ENCODE measurements around the gene PRPSAP1. TPM values are rescaled to one million over a fixed set of nuclear protein-coding genes. Genes with fewer than 3 reads are reported as not detected.
A peak's percentile ranks its signal among the peaks of the same experiment; 100 is the strongest.

PRPSAP1 gene
- total RNA-seq, 2 experiments from 2014 or later, result 63.9 to 64.7 TPM

DNA sequence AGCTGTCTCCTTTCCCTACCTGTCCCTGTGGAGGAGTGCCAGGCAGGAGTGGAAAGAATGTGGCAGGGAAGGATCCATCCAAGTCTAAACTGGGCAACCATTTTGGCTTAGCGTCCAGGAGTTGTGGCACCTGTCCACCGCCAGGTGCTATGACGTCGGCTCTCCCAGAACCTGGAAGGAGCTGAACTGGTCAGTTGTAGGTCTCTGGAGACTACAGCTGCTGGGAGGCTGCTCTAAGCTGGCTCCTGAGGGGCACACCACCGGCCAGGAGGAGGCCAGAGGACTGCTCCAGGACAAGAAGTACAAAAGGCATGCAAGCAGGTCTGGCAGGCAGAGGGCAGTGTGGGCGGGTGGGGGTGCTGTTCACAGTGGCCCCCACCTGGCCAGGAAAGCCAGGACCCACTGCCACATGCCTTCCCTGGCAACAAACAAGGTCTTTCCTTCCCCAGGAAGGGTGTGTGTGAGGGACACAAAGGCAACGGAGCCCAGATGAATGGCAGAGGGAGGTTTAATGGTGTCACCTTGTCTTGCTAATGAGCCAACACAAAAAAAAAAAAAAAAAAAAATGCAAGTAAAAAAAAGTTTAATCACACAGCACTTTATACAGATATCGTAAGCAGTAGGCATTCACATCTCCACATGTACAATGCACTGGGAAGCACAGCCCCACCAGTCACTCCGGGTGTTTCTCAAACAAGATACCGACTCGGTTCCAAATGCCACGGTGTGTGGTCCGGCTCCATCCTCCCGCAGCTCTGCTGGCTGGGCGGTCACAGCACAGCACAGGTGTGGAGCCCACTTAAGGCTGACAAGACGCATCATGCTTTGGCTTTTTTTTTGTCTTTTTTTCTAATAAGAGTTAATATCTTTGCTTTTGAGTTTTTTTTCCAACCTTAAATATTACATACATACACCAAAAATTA lies 35.5 kb upstream of the PRPSAP1 start:
- CTCF ChIA-PET, result interaction anchor here (1.0 to 11.1 kb wide), 5 partner anchors 7 to 87 kb away, joined by 3 to 158 read pairs (median 6); no protein-coding TSS in a partner anchor
- H3K36me3 Mint-ChIP-seq, result peaks cover 2% of the 10 kb centered on the region
- H3K27me3 Mint-ChIP-seq, result no peaks in the 10 kb centered on the region

GRCh38 chr17:76386966-76387765 lies 33.5 kb upstream of the PRPSAP1 start:
- H3K4me1 Mint-ChIP-seq, result peaks cover 17% of the 10 kb centered on the region
- no peaks in the 10 kb centered on the region for H3K27me3 Mint-ChIP-seq
- DNase-seq (no peak), ATAC-seq (no peak)
- H3K27ac Mint-ChIP-seq, result no peak overlapping the region
- CTCF ChIA-PET, result interaction anchor here (0.7 to 11.1 kb wide), 8 partner anchors 9 to 107 kb away, joined by 3 to 158 read pairs (median 36); partner anchors contain the start of gene PRPSAP1
- H3K4me3 Mint-ChIP-seq, result no peak overlapping the region
- peaks cover 2% of the 10 kb centered on the region for H3K36me3 Mint-ChIP-seq
- no peaks in the 10 kb centered on the region for H3K9me3 Mint-ChIP-seq (ENCODE audit: low read depth)

More for the DNA sequence above, 35.5 kb upstream of the PRPSAP1 start:
- H3K9me3 Mint-ChIP-seq (ENCODE audit: low read depth), result no peaks in the 10 kb centered on the region
- no peak overlapping the region for H3K4me3 Mint-ChIP-seq
- peaks cover 11% of the 10 kb centered on the region for H3K4me1 Mint-ChIP-seq
- no peak for ATAC-seq
- no peak overlapping the region for H3K27ac Mint-ChIP-seq
- DNase-seq, result no peak

GRCh38 chr17:76385892-76386786 lies 32.4 kb upstream of the PRPSAP1 start:
- Mint-ChIP-seq H3K9me3 (ENCODE audit: low read depth) (no peaks in the 10 kb centered on the region), H3K4me1 (peaks cover 17% of the 10 kb centered on the region), H3K36me3 (peaks cover 2% of the 10 kb centered on the region), H3K4me3 (peak overlapping the region; percentile 57), H3K27me3 (no peaks in the 10 kb centered on the region), H3K27ac (no peak overlapping the region)
- DNase-seq (peak; percentile 91), ATAC-seq (peak; percentile 31)
- CTCF ChIA-PET, result interaction anchor here (0.8 to 11.1 kb wide), 28 partner anchors 10 to 382 kb away, joined by 3 to 158 read pairs (median 6); partner anchors contain the start of genes EXOC7, PRPSAP1, QRICH2 and RHBDF2

- Mint-ChIP-seq H3K36me3 (peaks cover 2% of the 10 kb centered on the region), H3K9me3 (ENCODE audit: low read depth) (no peaks in the 10 kb centered on the region), H3K27me3 (no peaks in the 10 kb centered on the region), H3K4me1 (peaks cover 17% of the 10 kb centered on the region), H3K27ac (no peak overlapping the region), H3K4me3 (peak overlapping the region; percentile 57)
- no peak for ATAC-seq
- CTCF ChIA-PET, result interaction anchor here (0.7 to 11.1 kb wide), 38 partner anchors 9 to 384 kb away, joined by 3 to 158 read pairs (median 4); partner anchors contain the start of genes EXOC7, PRPSAP1, QRICH2 and RHBDF2
- peak; percentile 50 for DNase-seq
These were observed 31.5 kb upstream of the PRPSAP1 start for GRCh38 chr17:76384987-76385891.

- H3K4me3 Mint-ChIP-seq, result peak within 1 kb of the TSS; percentile 81
- ATAC-seq (peak; percentile 74), DNase-seq (peak; percentile 79)
- H3K9me3 Mint-ChIP-seq (ENCODE audit: low read depth), result no peaks in the 10 kb centered on the region
- peaks cover 2% of the 10 kb centered on the region for H3K36me3 Mint-ChIP-seq
- CTCF ChIA-PET, result interaction anchor here (0.6 to 11.1 kb wide), 30 partner anchors 8 to 529 kb away, joined by 3 to 158 read pairs (median 4); partner anchors contain the start of genes EXOC7, PRPSAP1, UBALD2 and WBP2
- peaks cover 17% of the 10 kb centered on the region for H3K4me1 Mint-ChIP-seq
- H3K27ac Mint-ChIP-seq, result peak within 1 kb of the TSS; percentile 89
- H3K27me3 Mint-ChIP-seq, result no peaks in the 10 kb centered on the region
These were observed 30.7 kb upstream of the PRPSAP1 start, which contains the start of gene SPHK1 for GRCh38 chr17:76384222-76384986. Gene SPHK1 (plus strand): TSS chr17:76384609. CDS start chr17:76385645, 1,036 bp downstream.

DNA sequence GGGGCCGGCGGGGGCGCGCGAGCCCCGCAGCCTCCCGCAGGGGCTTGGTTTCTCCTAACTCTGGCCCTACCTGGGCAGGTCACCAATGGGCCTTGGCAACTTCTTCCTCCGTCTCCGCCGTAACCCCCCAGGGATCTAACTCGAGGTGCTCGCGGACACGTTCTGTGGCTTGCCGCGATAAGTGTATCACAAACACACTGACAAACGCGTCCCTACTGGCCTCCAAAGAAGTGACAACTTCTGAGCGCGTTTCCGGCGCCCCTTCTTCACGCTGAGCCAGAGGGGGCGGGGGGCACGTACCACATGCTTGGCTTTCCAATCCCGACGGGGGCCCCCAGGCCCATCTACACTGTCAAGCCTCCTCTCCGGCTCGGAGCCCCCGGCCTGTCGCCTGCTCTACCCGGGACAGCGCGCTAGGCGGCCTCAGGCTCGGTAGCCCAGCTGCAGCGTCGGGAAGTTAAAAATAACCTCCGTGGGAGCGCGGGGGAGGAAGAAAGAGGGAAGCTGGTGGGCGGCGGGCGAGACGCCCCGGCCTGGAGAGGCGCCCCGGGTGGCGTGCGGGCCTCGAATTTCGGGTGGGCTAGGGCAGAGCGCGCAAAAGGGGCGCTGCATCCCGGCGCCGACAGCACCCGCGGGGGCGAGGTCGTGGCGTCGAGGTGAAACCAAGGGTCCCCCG lies 30.0 kb upstream of the PRPSAP1 start:
- CTCF ChIA-PET, result interaction anchor here (0.6 to 11.1 kb wide), 14 partner anchors 13 to 528 kb away, joined by 3 to 158 read pairs (median 10); partner anchors contain the start of genes PRPSAP1 and WBP2
- ATAC-seq (peak; percentile 43), DNase-seq (peak; percentile 81)
- peak overlapping the region; percentile 89 for H3K27ac Mint-ChIP-seq
- peak overlapping the region; percentile 81 for H3K4me3 Mint-ChIP-seq
- peaks cover 2% of the 10 kb centered on the region for H3K36me3 Mint-ChIP-seq
- H3K4me1 Mint-ChIP-seq, result peaks cover 18% of the 10 kb centered on the region
- H3K27me3 Mint-ChIP-seq, result no peaks in the 10 kb centered on the region
- no peaks in the 10 kb centered on the region for H3K9me3 Mint-ChIP-seq (ENCODE audit: low read depth)

- Mint-ChIP-seq H3K36me3 (peaks cover under 1% of the 10 kb centered on the region), H3K9me3 (ENCODE audit: low read depth) (no peaks in the 10 kb centered on the region), H3K27me3 (no peaks in the 10 kb centered on the region), H3K4me1 (peaks cover 20% of the 10 kb centered on the region), H3K4me3 (peak overlapping the region; percentile 81), H3K27ac (peak overlapping the region; percentile 89)
- ATAC-seq, result peak; percentile 71
- DNase-seq, result peak; percentile 87
- CTCF ChIA-PET, result interaction anchor here (0.6 to 11.1 kb wide), 7 partner anchors 13 to 110 kb away, joined by 3 to 158 read pairs (median 45); partner anchors contain the start of gene PRPSAP1
These were observed 29.3 kb upstream of the PRPSAP1 start for GRCh38 chr17:76382803-76383545.

GRCh38 chr17:76382351-76382802 lies 28.7 kb upstream of the PRPSAP1 start:
- H3K4me1 Mint-ChIP-seq, result peaks cover 17% of the 10 kb centered on the region
- CTCF ChIA-PET, result interaction anchor here (0.5 to 11.1 kb wide), 4 partner anchors 9 to 29 kb away, joined by 3 to 158 read pairs (median 43); partner anchors contain the start of gene PRPSAP1
- no peak for ATAC-seq
- H3K9me3 Mint-ChIP-seq (ENCODE audit: low read depth), result no peaks in the 10 kb centered on the region
- peak overlapping the region; percentile 72 for H3K27ac Mint-ChIP-seq
- H3K27me3 Mint-ChIP-seq, result no peaks in the 10 kb centered on the region
- DNase-seq, result no peak
- H3K4me3 Mint-ChIP-seq, result peak overlapping the region; percentile 81
- no peaks in the 10 kb centered on the region for H3K36me3 Mint-ChIP-seq

DNA sequence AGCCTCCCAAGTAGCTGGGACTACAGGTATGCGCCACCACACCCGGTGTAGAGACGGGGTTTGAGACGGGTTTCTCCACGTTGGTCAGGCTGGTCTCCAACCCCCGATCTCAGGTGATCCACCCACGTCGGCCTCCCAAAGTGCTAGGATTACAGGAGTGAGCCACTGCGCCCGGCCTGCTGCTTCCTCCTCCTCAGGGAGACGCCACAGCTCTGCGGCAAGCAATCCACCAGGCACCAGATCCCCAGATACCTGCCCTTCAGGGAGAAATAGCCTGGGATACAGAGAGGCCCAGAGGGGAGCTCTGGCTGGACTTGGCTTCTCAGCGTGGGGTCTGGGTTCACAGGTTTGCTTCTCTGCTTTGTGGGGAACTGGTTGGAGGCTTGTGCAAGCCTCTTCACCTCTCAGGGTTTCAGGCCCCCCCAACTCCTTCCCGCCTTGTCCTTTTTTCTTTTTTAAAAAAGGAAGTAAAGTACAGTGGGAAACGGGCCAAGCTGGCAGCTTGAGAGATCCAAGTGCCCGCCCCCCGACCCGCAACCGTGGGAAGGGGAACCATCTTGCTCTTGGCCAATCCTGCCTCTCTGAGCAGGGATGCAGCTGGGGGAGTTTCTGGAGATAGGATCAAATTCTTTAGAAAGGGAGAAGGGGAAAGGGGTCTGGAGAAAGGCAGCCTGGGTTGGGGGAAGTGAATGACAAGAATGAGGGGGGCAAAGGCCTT lies 28.1 kb upstream of the PRPSAP1 start:
- H3K4me3 Mint-ChIP-seq, result no peak overlapping the region
- peaks cover 17% of the 10 kb centered on the region for H3K4me1 Mint-ChIP-seq
- CTCF ChIA-PET, result interaction anchor here (0.5 to 11.1 kb wide), 8 partner anchors 9 to 102 kb away, joined by 3 to 158 read pairs (median 4); partner anchors contain the start of gene PRPSAP1
- H3K27me3 Mint-ChIP-seq, result no peaks in the 10 kb centered on the region
- no peaks in the 10 kb centered on the region for H3K36me3 Mint-ChIP-seq
- no peaks in the 10 kb centered on the region for H3K9me3 Mint-ChIP-seq (ENCODE audit: low read depth)
- no peak for DNase-seq
- H3K27ac Mint-ChIP-seq, result no peak overlapping the region
- no peak for ATAC-seq
